GM23338 (cell line): Measurements from ENCODE around the gene FARS2. TPM values are rescaled to one million over a fixed set of nuclear protein-coding genes. Genes with fewer than 3 reads are reported as not detected.

Source experiments
- ATAC-seq: fragments of 200-7000 bp; cut with Tn5 transposase; 3 replicates; pipeline ENCODE4 v1.9.1; 2020
- DNase-seq: peaks from one replicate; pipeline ENCODE4 v3.0.0-alpha.2; 2015; ENCODE audit warnings: low spot score
- H2AFZ ChIP-seq: fragments of 200-600 bp; sonication (generic); 2 replicates; pipeline ENCODE4 v1.8.0; 2016; ENCODE audit warnings: antibody characterized with exemption, mild to moderate bottlenecking, moderate library complexity
- H3F3A ChIP-seq: fragments of 200-600 bp; sonication (generic); replicated peaks from 2 replicates; pipeline ENCODE4 v1.8.0; 2017; ENCODE audit warnings: antibody characterized with exemption, mixed run types, low read depth
- H3K27ac ChIP-seq: fragments of 200-600 bp; sonication (generic); 2 replicates; pipeline ENCODE4 v1.6.1; 2016; ENCODE audit warnings: low read depth
- H3K27me3 ChIP-seq: fragments of 200-600 bp; sonication (generic); 2 replicates; pipeline ENCODE4 v1.8.0; 2016; ENCODE audit warnings: mild to moderate bottlenecking, mixed run types, moderate library complexity; ENCODE audit not compliant: insufficient read depth
- H3K36me3 ChIP-seq: fragments of 200-600 bp; sonication (generic); 2 replicates; pipeline ENCODE4 v1.8.0; 2016; ENCODE audit warnings: mild to moderate bottlenecking; ENCODE audit not compliant: insufficient read depth
- H3K4me1 ChIP-seq: fragments of 200-600 bp; sonication (generic); 2 replicates; pipeline ENCODE4 v1.8.0; 2016; ENCODE audit warnings: mild to moderate bottlenecking, moderate library complexity; ENCODE audit not compliant: insufficient read depth
- H3K4me2 ChIP-seq: fragments of 200-600 bp; sonication (generic); 2 replicates; pipeline ENCODE4 v1.7.1; 2017; ENCODE audit warnings: mixed run types
- H3K4me3 ChIP-seq: fragments of 200-600 bp; sonication (generic); 2 replicates; pipeline ENCODE4 v1.6.1; 2016; ENCODE audit warnings: mixed run types
- H3K79me2 ChIP-seq: fragments of 200-600 bp; sonication (generic); replicated peaks from 2 replicates; pipeline ENCODE4 v1.8.0; 2017; ENCODE audit warnings: mild to moderate bottlenecking; ENCODE audit not compliant: insufficient read depth
- H3K9me2 ChIP-seq: fragments of 200-600 bp; sonication (generic); 2 replicates; pipeline ENCODE4 v1.8.0; 2017; ENCODE audit not compliant: insufficient read depth
- H4K20me1 ChIP-seq: fragments of 200-600 bp; sonication (generic); replicated peaks from 2 replicates; pipeline ENCODE4 v1.8.0; 2017; ENCODE audit warnings: mild to moderate bottlenecking; ENCODE audit not compliant: insufficient read depth
- H3K27ac Mint-ChIP-seq: 2 replicates; pipeline ENCODE4 v1.8.0; 2020; ENCODE audit warnings: inconsistent platforms, mild to moderate bottlenecking, moderate library complexity, mixed read lengths
- H3K27me3 Mint-ChIP-seq: 3 replicates; pipeline ENCODE4 v1.8.0; 2022; ENCODE audit warnings: low read depth, mild to moderate bottlenecking, moderate library complexity, mixed read lengths, inconsistent platforms; ENCODE audit not compliant: insufficient read depth, poor library complexity
- H3K36me3 Mint-ChIP-seq: 3 replicates; pipeline ENCODE4 v1.8.0; 2021; ENCODE audit warnings: low read depth, mild to moderate bottlenecking, inconsistent platforms, moderate library complexity, mixed read lengths
- H3K4me1 Mint-ChIP-seq: 3 replicates; pipeline ENCODE4 v1.8.0; 2020; ENCODE audit warnings: mild to moderate bottlenecking, inconsistent platforms, mixed read lengths
- H3K4me3 Mint-ChIP-seq: 3 replicates; pipeline ENCODE4 v1.8.0; 2021; ENCODE audit warnings: moderate library complexity, mild to moderate bottlenecking, inconsistent platforms, mixed read lengths
- H3K9me3 Mint-ChIP-seq: 3 replicates; pipeline ENCODE4 v1.8.0; 2020; ENCODE audit warnings: moderate library complexity, mild to moderate bottlenecking, inconsistent platforms, mixed read lengths
- EZH2 ChIP-seq: fragments of 200-600 bp; sonication (generic); IDR thresholded peaks from one replicate; pipeline ENCODE4 v1.8.0; 2017; ENCODE audit warnings: antibody characterized with exemption, mild to moderate bottlenecking, low read depth; ENCODE audit not compliant: unreplicated experiment
- NANOG ChIP-seq: IDR thresholded peaks from 2 replicates; pipeline ENCODE4 v1.6.1; 2016; ENCODE audit warnings: antibody characterized with exemption, borderline replicate concordance
- STAT1 ChIP-seq: IDR thresholded peaks from one replicate; pipeline ENCODE4 v1.6.1; 2016; ENCODE audit warnings: antibody characterized with exemption; ENCODE audit not compliant: unreplicated experiment
- ZNF114 ChIP-seq: fragments of 250-450 bp; sonication (Bioruptor Pico); IDR thresholded peaks from 2 replicates; pipeline ENCODE4 v1.5.0; 2020; ENCODE audit warnings: mild to moderate bottlenecking, moderate library complexity
- polyA plus RNA-seq: library from polyadenylated mRNA; unstranded; fragments of >200 nt; fragmentation: Nextera tagmentation; extraction: Ambion mirVana; gene quantifications from 2 replicates; pipeline ENCODE4 v1.2.1, GENCODE V29; 2016
- total RNA-seq: library from RNA; depleted of rRNA; stranded (reverse); fragments of >200 nt; shearing (Covaris generic); gene quantifications from 2 replicates; pipeline ENCODE4 v1.2.3, GENCODE V29; 2014
- TF ChIP-seq, protein P1 (sequence below): IDR thresholded peaks from one replicate; pipeline ENCODE4 v1.6.1; 2018; ENCODE audit warnings: antibody characterized with exemption; ENCODE audit not compliant: unreplicated experiment
- TF ChIP-seq, protein P2 (sequence below): fragments of 250-450 bp; sonication (Bioruptor Pico); IDR thresholded peaks from 2 replicates; pipeline ENCODE4 v1.5.0; 2020; ENCODE audit warnings: mild to moderate bottlenecking, moderate library complexity

Gene FARS2
- total and polyA plus RNA-seq, 2 experiments from 2014 or later: 7.6 to 19.0 TPM

DNA sequence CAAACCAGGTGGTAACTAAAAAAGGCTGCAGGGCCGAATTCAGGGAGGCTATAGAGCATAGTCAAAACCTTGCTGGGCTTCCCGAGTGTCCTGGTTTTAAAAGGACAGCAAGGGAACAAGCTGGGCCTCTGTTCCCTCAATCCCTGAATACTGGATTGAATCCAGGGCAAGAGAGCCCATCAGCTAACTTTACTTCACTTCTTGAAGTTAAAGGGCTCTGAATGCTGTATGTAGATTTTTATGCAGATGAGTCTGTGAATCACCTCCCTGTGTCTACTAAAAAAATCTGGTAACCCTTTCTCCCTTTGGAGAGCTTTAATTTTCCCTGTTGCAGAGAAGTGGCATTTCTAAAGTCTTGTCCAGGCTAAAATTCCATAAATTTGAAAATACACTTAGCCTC, 30.0 kb upstream of the FARS2 start (continued):
- TF ChIP-seq, protein P1, sequence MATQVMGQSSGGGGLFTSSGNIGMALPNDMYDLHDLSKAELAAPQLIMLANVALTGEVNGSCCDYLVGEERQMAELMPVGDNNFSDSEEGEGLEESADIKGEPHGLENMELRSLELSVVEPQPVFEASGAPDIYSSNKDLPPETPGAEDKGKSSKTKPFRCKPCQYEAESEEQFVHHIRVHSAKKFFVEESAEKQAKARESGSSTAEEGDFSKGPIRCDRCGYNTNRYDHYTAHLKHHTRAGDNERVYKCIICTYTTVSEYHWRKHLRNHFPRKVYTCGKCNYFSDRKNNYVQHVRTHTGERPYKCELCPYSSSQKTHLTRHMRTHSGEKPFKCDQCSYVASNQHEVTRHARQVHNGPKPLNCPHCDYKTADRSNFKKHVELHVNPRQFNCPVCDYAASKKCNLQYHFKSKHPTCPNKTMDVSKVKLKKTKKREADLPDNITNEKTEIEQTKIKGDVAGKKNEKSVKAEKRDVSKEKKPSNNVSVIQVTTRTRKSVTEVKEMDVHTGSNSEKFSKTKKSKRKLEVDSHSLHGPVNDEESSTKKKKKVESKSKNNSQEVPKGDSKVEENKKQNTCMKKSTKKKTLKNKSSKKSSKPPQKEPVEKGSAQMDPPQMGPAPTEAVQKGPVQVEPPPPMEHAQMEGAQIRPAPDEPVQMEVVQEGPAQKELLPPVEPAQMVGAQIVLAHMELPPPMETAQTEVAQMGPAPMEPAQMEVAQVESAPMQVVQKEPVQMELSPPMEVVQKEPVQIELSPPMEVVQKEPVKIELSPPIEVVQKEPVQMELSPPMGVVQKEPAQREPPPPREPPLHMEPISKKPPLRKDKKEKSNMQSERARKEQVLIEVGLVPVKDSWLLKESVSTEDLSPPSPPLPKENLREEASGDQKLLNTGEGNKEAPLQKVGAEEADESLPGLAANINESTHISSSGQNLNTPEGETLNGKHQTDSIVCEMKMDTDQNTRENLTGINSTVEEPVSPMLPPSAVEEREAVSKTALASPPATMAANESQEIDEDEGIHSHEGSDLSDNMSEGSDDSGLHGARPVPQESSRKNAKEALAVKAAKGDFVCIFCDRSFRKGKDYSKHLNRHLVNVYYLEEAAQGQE: no peak
- no peak for TF ChIP-seq EZH2
- no peak for TF ChIP-seq NANOG
- no peak for TF ChIP-seq STAT1
- TF ChIP-seq, protein P2, sequence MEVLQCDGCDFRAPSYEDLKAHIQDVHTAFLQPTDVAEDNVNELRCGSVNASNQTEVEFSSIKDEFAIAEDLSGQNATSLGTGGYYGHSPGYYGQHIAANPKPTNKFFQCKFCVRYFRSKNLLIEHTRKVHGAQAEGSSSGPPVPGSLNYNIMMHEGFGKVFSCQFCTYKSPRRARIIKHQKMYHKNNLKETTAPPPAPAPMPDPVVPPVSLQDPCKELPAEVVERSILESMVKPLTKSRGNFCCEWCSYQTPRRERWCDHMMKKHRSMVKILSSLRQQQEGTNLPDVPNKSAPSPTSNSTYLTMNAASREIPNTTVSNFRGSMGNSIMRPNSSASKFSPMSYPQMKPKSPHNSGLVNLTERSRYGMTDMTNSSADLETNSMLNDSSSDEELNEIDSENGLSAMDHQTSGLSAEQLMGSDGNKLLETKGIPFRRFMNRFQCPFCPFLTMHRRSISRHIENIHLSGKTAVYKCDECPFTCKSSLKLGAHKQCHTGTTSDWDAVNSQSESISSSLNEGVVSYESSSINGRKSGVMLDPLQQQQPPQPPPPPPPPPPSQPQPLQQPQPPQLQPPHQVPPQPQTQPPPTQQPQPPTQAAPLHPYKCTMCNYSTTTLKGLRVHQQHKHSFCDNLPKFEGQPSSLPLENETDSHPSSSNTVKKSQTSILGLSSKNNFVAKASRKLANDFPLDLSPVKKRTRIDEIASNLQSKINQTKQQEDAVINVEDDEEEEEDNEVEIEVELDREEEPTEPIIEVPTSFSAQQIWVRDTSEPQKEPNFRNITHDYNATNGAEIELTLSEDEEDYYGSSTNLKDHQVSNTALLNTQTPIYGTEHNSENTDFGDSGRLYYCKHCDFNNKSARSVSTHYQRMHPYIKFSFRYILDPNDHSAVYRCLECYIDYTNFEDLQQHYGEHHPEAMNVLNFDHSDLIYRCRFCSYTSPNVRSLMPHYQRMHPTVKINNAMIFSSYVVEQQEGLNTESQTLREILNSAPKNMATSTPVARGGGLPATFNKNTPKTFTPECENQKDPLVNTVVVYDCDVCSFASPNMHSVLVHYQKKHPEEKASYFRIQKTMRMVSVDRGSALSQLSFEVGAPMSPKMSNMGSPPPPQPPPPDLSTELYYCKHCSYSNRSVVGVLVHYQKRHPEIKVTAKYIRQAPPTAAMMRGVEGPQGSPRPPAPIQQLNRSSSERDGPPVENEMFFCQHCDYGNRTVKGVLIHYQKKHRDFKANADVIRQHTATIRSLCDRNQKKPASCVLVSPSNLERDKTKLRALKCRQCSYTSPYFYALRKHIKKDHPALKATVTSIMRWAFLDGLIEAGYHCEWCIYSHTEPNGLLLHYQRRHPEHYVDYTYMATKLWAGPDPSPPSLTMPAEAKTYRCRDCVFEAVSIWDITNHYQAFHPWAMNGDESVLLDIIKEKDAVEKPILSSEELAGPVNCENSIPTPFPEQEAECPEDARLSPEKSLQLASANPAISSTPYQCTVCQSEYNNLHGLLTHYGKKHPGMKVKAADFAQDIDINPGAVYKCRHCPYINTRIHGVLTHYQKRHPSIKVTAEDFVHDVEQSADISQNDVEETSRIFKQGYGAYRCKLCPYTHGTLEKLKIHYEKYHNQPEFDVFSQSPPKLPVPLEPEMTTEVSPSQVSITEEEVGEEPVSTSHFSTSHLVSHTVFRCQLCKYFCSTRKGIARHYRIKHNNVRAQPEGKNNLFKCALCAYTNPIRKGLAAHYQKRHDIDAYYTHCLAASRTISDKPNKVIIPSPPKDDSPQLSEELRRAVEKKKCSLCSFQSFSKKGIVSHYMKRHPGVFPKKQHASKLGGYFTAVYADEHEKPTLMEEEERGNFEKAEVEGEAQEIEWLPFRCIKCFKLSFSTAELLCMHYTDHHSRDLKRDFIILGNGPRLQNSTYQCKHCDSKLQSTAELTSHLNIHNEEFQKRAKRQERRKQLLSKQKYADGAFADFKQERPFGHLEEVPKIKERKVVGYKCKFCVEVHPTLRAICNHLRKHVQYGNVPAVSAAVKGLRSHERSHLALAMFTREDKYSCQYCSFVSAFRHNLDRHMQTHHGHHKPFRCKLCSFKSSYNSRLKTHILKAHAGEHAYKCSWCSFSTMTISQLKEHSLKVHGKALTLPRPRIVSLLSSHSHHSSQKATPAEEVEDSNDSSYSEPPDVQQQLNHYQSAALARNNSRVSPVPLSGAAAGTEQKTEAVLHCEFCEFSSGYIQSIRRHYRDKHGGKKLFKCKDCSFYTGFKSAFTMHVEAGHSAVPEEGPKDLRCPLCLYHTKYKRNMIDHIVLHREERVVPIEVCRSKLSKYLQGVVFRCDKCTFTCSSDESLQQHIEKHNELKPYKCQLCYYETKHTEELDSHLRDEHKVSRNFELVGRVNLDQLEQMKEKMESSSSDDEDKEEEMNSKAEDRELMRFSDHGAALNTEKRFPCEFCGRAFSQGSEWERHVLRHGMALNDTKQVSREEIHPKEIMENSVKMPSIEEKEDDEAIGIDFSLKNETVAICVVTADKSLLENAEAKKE (CRISPR knock-in tag): no peak

GRCh38 chr6:5234874-5235273, 26.4 kb upstream of the FARS2 start:
- TF ChIP-seq ZNF114: no peak
- peaks cover 3% of the 10 kb centered on the region for H3K27me3 Mint-ChIP-seq
- H3K27ac Mint-ChIP-seq: no peak overlapping the region
- Histone ChIP-seq H3K36me3 (no peaks in the 10 kb centered on the region), H3F3A (no peaks in the 10 kb centered on the region), H3K9me2 (no peaks in the 10 kb centered on the region), H3K4me1 (peaks cover 17% of the 10 kb centered on the region), H3K79me2 (peaks cover 23% of the 10 kb centered on the region), H3K27ac (no peak overlapping the region), H3K4me3 (no peak overlapping the region), H4K20me1 (peaks cover 23% of the 10 kb centered on the region), H3K4me2 (no peak overlapping the region), H2AFZ (no peak overlapping the region), H3K27me3 (no peaks in the 10 kb centered on the region)
- H3K36me3 Mint-ChIP-seq: peaks cover 5% of the 10 kb centered on the region; the same call in 2 of the 3 replicates
- ATAC-seq (no peak), DNase-seq (no peak)
- peaks cover 35% of the 10 kb centered on the region for H3K4me1 Mint-ChIP-seq
- H3K9me3 Mint-ChIP-seq: no peaks in the 10 kb centered on the region
- H3K4me3 Mint-ChIP-seq: no peak overlapping the region
